ELF-1 (cell line): Measurements from ENCODE around the gene PAK6.

Experiments used
- DNase-seq: peaks from one replicate; pipeline ENCODE4 v3.0.0-alpha.2; 2016; ENCODE audit warnings: low read depth, low spot score

The PAK6 gene

GRCh38 chr15:40276927-40277326 lies 38.1 kb downstream of the PAK6 start:
- no peak for DNase-seq

- DNase-seq: no peak
Measured at GRCh38 chr15:40277471-40277870, 38.6 kb downstream of the PAK6 start.

GRCh38 chr15:40278026-40278425 lies 39.2 kb downstream of the PAK6 start:
- DNase-seq: no peak

- peak; percentile 91 for DNase-seq
Measured at GRCh38 chr15:40279437-40280141, 40.7 kb downstream of the PAK6 start.

- DNase-seq: no peak
Measured at GRCh38 chr15:40280260-40281056, 41.6 kb downstream of the PAK6 start.

GRCh38 chr15:40281057-40281800 lies 42.4 kb downstream of the PAK6 start:
- DNase-seq: peak; percentile 64

- no peak for DNase-seq
Measured at GRCh38 chr15:40281801-40282146, 42.9 kb downstream of the PAK6 start.

GRCh38 chr15:40282147-40282868 lies 43.4 kb downstream of the PAK6 start:
- peak; percentile 68 for DNase-seq

GRCh38 chr15:40282869-40283614 lies 44.2 kb downstream of the PAK6 start, which contains the start of gene ANKRD63:
ANKRD63 (minus strand) TSS chr15:40283064; CDS start chr15:40282586, 478 bp downstream.
- DNase-seq: no peak

GRCh38 chr15:40283615-40284300 lies 44.9 kb downstream of the PAK6 start:
- no peak for DNase-seq

- DNase-seq: no peak
Measured at GRCh38 chr15:40285151-40285550, 46.3 kb downstream of the PAK6 start.

- no peak for DNase-seq
Measured at GRCh38 chr15:40285554-40286011, 46.7 kb downstream of the PAK6 start.

- no peak for DNase-seq
Measured at GRCh38 chr15:40286061-40286532, 47.2 kb downstream of the PAK6 start.

GRCh38 chr15:40286794-40287193 lies 47.9 kb downstream of the PAK6 start:
- no peak for DNase-seq

- DNase-seq: no peak
Measured at GRCh38 chr15:40287505-40287904, 48.6 kb downstream of the PAK6 start.

GRCh38 chr15:40287968-40288367 lies 49.1 kb downstream of the PAK6 start:
- no peak for DNase-seq

GRCh38 chr15:40289140-40289775 lies 50.4 kb downstream of the PAK6 start:
- DNase-seq: no peak

GRCh38 chr15:40290545-40290917 lies 51.7 kb downstream of the PAK6 start:
- DNase-seq: no peak

GRCh38 chr15:40290918-40291574 lies 52.2 kb downstream of the PAK6 start:
- peak; percentile 73 for DNase-seq
